ENCODE data around the gene SLC24A3. TPM values are rescaled to one million over a fixed set of nuclear protein-coding genes. Genes with fewer than 3 reads are reported as not detected.

Gene SLC24A3
- total RNA-seq, 1 experiment from 2014 or later, result 46.0 TPM

GRCh38 chr20:19451923-19452295 is 239.5 kb downstream of the SLC24A3 start:
- no peaks in the 10 kb centered on the region for H3K36me3 ChIP-seq (ENCODE audit: insufficient read depth, low read length, poor library complexity, severe bottlenecking)
- DNase-seq (ENCODE audit: low spot score), result no peak
- TF ChIP-seq EZH2 (IDR thresholded peaks at IDR 0.05; ENCODE audit: borderline replicate concordance, low read depth, low read length, poor library complexity, severe bottlenecking) (no peak), CTCF (conservative IDR thresholded peaks at IDR 0.05; ENCODE audit: low read depth, low read length) (no peak)
- BruUV-seq (replicated peaks), result no TSS peak
- intact Hi-C loops (cut with micrococcal nuclease; ENCODE audit: unreplicated experiment), result no loop called here
- H3K9me3 ChIP-seq (ENCODE audit: low read depth, low read length, poor library complexity, severe bottlenecking), result no peaks in the 10 kb centered on the region
- H3K4me1 ChIP-seq (ENCODE audit: insufficient read depth, low read length, poor library complexity, severe bottlenecking), result peaks cover 31% of the 10 kb centered on the region
- ChIA-PET CTCF (no interaction called here), POLR2A (ENCODE audit: low non-redundant PET) (no interaction called here)
- H3K4me3 ChIP-seq (ENCODE audit: low read depth, low read length, poor library complexity, severe bottlenecking), result no peak overlapping the region
- H3K27me3 ChIP-seq (replicated peaks; ENCODE audit: insufficient read depth, low read depth, low read length, poor library complexity), result no peaks in the 10 kb centered on the region
- H3K27ac ChIP-seq (ENCODE audit: low read depth, low read length, poor library complexity, severe bottlenecking), result no peak overlapping the region

GRCh38 chr20:19453410-19453809 is 241.0 kb downstream of the SLC24A3 start:
- CTCF ChIA-PET, result no interaction called here
- BruUV-seq (replicated peaks), result no TSS peak
- H3K27me3 ChIP-seq (replicated peaks; ENCODE audit: insufficient read depth, low read depth, low read length, poor library complexity), result no peaks in the 10 kb centered on the region
- H3K36me3 ChIP-seq (ENCODE audit: insufficient read depth, low read length, poor library complexity, severe bottlenecking), result no peaks in the 10 kb centered on the region
- no peak for DNase-seq (ENCODE audit: low spot score)
- intact Hi-C loops (cut with micrococcal nuclease; ENCODE audit: unreplicated experiment), result no loop called here
- H3K27ac ChIP-seq (ENCODE audit: low read depth, low read length, poor library complexity, severe bottlenecking), result peak overlapping the region; percentile 6
- no peaks in the 10 kb centered on the region for H3K9me3 ChIP-seq (ENCODE audit: low read depth, low read length, poor library complexity, severe bottlenecking)
- POLR2A ChIA-PET (ENCODE audit: low non-redundant PET), result no interaction called here
- H3K4me1 ChIP-seq (ENCODE audit: insufficient read depth, low read length, poor library complexity, severe bottlenecking), result peaks cover 31% of the 10 kb centered on the region
- no peak overlapping the region for H3K4me3 ChIP-seq (ENCODE audit: low read depth, low read length, poor library complexity, severe bottlenecking)
- no peak for TF ChIP-seq EZH2 (IDR thresholded peaks at IDR 0.05; ENCODE audit: borderline replicate concordance, low read depth, low read length, poor library complexity, severe bottlenecking)
- TF ChIP-seq CTCF (conservative IDR thresholded peaks at IDR 0.05; ENCODE audit: low read depth, low read length), result no peak

- H3K27me3 ChIP-seq (replicated peaks; ENCODE audit: insufficient read depth, low read depth, low read length, poor library complexity), result no peaks in the 10 kb centered on the region
- intact Hi-C loops (cut with micrococcal nuclease; ENCODE audit: unreplicated experiment), result no loop called here
- peaks cover 27% of the 10 kb centered on the region for H3K4me1 ChIP-seq (ENCODE audit: insufficient read depth, low read length, poor library complexity, severe bottlenecking)
- no TSS peak for BruUV-seq (replicated peaks)
- H3K9me3 ChIP-seq (ENCODE audit: low read depth, low read length, poor library complexity, severe bottlenecking), result no peaks in the 10 kb centered on the region
- H3K36me3 ChIP-seq (ENCODE audit: insufficient read depth, low read length, poor library complexity, severe bottlenecking), result no peaks in the 10 kb centered on the region
- ChIA-PET CTCF (no interaction called here), POLR2A (ENCODE audit: low non-redundant PET) (no interaction called here)
- no peak overlapping the region for H3K4me3 ChIP-seq (ENCODE audit: low read depth, low read length, poor library complexity, severe bottlenecking)
- TF ChIP-seq CTCF (conservative IDR thresholded peaks at IDR 0.05; ENCODE audit: low read depth, low read length) (no peak), EZH2 (IDR thresholded peaks at IDR 0.05; ENCODE audit: borderline replicate concordance, low read depth, low read length, poor library complexity, severe bottlenecking) (no peak)
- H3K27ac ChIP-seq (ENCODE audit: low read depth, low read length, poor library complexity, severe bottlenecking), result peak overlapping the region; percentile 6
- peak; percentile 33 for DNase-seq (ENCODE audit: low spot score)
Measured at GRCh38 chr20:19453862-19454261, 241.4 kb downstream of the SLC24A3 start.
